SW 1271 (cell line): ENCODE measurements around the gene NKPD1.

ENCODE experiments used
- DNase-seq, 2 experiments: peaks; one replicate each; lab custom pipeline; 2025; lab: John Stamatoyannopoulos, UW

NKPD1 gene

DNA sequence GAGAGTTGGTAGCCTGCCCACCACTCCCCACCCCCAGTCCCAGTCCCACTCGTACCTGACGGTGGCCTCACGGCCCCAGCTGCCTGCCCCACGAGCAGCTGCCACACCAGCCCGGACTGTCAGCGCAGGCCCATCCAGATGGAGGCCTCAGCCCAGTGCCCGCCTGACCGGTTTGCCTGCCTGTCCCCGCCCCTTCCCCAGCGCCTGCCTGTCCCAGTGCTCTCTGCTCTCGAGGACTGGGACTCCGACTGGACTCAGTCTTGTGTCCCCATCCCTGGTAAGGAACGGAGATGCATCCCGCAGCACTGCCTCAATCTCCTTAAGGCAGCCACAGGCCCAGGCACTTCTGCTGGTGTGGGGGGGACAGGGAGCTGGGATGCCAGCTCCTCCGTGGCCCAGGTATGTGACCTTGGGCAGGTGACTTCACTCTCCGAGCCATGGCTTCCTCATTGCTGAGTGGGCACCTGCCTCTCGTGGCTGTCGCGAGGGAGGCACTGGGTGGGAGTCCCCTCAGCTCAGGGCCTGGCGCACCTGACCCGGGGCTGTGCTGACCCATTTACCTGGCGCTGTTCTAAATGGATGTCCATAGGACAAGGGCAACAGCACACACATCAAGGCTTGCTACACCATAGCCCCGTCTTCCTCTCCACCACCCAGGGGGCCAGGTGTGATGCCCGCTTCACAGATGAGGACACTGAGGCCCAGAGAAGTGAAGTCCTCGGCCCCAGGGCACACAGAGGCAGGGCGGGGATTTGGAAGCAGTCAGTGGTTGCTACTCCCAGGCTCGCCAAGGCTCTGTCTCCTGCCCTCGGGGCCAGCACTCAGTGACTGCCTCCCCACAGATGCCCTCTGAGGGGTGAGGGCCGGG lies at the start of gene NKPD1:
Gene NKPD1 (minus strand): TSS at position 113 of the 868 bp plus-strand sequence. CDS start 832 bp downstream, outside the sequence.
- no peak for DNase-seq

GRCh38 chr19:45206328-45206727 lies 45.5 kb upstream of the NKPD1 start:
- DNase-seq: no peak

GRCh38 chr19:45205810-45206209 lies 45.0 kb upstream of the NKPD1 start:
- DNase-seq: no peak

DNA sequence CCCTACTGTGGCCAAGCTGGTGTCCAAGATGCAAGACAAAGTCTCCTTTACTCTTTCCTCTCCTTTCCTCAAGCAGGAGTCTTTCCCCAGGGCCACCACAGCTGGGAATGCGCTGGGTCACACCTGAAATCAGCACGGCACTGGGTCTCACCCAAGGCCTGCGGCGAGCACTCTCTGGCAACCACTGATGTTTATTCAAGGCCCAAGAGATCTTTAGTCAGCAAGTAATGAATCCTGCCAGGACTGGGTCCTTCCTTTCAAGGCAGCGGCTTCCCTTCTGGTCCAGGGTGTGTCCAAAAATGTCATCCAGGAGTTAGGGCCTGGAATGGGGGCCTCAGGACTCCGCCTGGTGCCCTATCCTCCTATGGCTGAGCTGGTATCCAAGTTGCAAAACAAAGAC lies 41.9 kb upstream of the NKPD1 start:
- no peak for DNase-seq

GRCh38 chr19:45200568-45200967 lies 39.8 kb upstream of the NKPD1 start:
- DNase-seq: no peak

DNA sequence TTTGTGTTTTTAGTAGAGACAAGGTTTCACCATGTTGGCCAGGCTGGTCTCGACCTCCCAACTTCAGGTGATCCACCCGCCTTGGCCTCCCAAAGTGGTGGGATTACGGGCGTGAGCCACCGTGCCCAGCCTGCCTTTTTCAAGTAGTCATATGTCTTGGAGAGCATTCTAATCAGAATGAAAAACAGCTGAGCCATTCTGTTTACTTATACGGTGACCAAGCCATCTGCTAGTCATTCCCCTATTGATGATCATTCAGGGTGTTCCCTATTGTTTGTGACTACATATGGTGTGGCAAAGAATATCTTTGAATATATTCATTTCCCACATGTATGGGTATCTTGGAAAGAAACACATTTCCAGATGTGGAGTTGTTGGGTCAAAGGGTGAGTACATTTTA lies 35.0 kb upstream of the NKPD1 start:
- no peak for DNase-seq

DNA sequence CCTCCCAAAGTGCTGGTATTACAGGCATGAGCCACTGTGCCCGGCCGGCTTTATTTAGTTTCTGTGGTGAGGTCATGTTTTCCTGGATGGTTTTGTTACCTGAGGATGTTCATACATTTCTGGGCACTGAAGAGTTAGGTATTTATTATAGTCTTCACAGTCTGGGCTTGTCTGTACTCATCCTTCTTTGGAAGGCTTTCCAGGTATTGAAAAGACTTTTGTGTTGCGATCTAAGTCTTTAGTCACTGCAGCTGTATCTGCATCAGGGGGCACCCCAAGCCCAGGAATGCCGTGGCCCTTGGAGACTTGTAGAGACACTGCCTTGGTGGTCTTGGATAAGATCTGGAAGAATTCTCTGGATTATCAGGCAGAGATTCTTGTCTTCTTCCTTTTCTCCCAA lies 30.6 kb upstream of the NKPD1 start:
- DNase-seq: no peak

DNA sequence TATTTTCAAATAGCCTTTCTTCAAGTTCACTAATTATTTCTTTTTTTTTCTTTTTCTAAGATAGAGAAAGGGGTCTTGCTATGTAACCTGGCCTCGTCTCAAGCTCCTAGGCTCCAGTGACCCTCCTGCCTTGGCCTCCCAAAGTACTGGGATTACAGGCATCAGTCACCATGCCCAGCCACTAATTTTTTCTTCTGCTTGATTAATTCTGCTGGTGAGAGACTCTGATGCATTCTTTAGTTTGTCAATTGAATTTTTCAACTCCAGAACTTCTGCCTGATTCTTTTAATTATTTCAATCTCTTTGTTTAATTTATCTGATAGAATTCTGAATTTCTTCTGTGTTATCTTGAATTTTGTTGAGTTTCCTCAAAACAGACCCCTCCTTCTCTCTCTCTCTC lies 29.2 kb upstream of the NKPD1 start:
- no peak for DNase-seq

DNA sequence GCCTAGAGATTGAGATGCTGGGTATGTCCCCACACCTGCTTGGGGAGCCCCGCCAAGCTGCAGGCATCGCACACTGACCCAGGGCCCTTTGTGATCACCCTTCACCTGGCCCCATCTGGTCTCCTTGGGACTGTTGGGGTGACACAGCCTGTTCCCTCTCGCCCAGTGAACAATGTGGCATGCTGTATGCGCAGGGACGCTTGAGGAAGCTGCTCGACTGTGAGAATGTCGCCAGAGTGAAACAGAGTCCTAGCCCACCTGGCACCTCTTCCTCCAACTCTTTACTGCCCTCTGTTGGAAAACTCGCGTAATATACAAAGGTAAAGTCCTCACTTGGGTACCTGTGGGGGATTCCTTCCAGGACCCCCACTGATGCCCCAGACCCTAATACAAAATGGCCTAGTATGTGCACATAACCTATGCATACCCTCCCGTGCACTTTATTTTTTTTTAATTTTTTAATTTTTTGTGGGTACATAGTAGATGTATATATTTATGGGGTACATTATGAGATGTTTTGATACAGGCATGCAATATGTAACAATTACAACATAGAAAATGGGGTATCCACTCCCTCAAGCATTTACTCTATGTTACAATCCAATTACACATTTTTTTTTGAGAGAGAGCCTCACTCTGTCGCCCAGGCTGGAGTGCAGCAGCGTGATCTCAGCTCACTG lies 26.8 kb upstream of the NKPD1 start:
- peak in 1 of 2 experiments; percentile 5 for DNase-seq

GRCh38 chr19:45186509-45187334 lies 25.9 kb upstream of the NKPD1 start:
- no peak for DNase-seq

- DNase-seq: no peak
These were observed 23.3 kb upstream of the NKPD1 start for GRCh38 chr19:45184115-45184514.

GRCh38 chr19:45182758-45183157 lies 22.0 kb upstream of the NKPD1 start:
- DNase-seq: no peak

DNA sequence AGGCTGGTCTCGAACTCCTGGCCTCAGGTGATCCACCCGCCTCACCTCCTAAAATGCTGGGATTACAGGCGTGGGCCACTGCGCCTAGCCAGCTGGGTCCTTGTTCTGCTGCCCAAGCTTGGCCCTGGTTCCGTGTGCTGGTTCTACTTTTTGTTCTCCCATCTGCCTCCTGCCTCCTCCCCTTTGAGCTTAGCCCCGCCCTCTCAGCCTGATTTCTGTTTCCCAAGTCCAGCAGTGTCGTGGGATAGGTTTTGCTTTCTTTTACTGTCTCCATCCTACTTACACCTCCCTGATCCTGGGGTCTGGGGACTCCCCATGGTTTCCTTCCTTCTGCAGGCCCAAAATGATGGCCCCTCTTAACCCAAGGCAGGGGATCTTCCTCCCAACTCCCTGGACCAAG lies 20.2 kb upstream of the NKPD1 start:
- no peak for DNase-seq

DNA sequence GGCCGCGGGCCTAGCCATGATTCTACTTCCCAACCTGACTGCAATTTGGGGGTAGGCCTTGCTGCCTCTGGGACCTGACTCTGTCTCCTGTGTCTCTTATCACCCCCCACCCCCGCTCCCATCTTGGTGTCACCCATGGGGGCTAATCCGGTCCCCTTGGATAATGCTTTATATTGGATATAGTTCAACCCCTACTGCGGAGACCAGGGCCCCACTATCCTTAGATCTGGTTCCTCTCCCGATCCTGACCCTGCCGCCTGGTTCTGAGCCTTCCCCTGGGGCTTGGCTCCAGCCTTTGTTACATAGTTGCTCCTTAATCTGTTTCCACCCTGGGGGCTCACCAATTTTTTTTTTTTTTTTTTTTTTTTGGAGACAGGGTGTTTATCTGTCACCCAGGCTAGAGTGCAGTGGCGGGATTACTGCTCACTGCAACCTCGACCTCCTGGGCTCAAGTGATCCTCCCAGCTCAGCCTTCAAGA lies 19.1 kb upstream of the NKPD1 start:
- DNase-seq: no peak

DNA sequence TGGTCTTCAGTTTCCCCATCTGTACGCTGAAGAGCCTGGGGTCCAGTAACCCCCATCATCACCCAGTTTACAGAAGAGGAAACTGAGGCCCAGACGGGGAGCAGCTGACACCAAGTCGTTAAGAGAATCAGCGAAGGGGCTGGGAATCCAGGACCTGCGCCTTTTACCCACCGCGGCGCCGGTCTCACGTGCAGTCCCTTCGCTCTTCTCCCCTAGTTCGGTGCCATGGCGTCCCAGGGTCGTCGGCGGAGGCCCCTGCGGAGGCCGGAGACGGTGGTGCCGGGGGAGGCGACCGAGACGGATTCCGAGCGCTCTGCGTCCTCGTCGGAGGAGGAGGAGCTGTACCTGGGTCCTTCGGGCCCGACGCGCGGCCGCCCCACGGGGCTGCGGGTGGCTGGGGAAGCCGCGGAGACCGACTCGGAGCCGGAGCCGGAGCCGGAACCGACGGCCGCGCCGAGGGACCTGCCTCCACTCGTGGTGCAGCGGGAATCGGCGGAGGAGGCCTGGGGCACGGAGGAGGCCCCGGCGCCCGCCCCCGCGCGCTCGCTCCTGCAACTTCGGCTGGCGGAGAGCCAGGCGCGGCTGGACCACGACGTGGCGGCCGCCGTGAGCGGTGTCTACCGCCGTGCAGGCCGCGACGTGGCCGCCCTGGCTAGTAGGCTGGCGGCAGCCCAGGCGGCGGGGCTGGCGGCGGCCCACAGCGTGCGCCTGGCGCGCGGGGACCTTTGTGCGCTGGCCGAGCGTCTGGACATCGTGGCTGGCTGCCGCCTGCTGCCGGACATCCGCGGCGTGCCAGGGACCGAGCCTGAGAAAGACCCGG lies 18.5 kb upstream of the NKPD1 start:
- no peak for DNase-seq

DNA sequence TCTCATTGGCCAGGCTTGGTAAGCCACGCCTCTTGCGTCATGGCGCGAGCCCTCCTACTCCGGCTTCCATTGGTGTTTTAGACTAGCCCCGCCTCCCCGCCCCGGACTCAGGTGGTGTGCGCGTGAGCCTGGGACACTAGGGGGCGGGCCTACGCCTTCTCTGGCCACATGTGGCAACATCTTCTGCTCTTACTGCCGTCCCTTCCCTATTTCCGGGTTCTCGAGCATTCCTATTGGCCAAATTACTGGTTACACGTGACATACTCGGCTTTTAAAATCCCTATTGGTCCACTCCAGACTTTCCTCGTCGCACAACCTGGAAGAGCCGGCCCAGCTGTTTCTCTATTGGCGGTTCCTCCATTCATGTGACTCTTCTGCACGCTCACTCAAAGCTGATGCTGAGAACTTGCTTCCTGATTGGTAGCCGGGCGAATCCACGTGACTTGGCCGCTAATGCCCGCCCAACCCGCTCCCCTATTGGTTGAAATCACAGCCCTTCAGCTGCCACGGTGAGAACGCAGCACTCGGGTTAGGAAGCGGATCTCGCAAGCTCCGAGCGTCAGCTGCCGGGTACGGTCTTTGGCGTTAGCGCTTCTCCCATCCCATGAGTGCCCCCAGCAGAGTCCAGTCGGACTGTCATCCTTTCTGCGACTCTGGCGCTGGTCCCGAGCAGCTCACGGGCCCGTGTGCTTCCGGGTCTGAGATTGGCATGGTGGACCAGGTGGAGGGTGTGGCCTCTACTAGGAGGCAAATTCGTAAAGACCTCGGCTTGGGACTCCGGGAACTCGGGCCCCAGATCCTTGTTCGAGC lies 17.7 kb upstream of the NKPD1 start, which contains the start of gene BLOC1S3:
Gene BLOC1S3 (plus strand): TSS at position 523 of the 810 bp plus-strand sequence. CDS start 513 bp downstream, outside the sequence.
- DNase-seq: peak; percentile 95 to 100

DNA sequence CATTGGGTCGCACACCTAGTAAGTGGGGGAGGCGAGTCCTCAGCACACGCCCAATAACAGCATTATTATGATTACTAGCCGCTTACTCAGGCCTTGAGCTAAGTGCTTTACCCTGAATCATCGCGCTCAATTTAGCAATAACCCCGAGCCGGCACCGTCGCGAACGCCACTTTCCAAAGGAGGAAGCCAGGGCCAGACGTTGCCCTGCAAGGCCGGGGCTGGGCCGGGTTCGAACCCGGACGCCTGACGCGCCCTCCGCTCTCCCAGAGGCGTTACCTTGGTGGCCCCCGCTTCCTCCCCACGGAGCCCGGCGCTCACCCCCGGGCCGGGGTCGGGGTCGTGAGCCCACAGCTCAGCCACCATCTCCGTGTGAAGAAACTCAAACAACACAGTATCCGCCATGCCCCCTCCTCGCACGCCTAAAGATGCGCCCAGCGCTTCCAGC lies 17.1 kb upstream of the NKPD1 start, which contains the start of gene TRAPPC6A:
Gene TRAPPC6A (minus strand): TSS at position 421 of the 445 bp plus-strand sequence. CDS start 19 bp downstream, at position 402.
- peak in 1 of 2 experiments; percentile 43 for DNase-seq

DNA sequence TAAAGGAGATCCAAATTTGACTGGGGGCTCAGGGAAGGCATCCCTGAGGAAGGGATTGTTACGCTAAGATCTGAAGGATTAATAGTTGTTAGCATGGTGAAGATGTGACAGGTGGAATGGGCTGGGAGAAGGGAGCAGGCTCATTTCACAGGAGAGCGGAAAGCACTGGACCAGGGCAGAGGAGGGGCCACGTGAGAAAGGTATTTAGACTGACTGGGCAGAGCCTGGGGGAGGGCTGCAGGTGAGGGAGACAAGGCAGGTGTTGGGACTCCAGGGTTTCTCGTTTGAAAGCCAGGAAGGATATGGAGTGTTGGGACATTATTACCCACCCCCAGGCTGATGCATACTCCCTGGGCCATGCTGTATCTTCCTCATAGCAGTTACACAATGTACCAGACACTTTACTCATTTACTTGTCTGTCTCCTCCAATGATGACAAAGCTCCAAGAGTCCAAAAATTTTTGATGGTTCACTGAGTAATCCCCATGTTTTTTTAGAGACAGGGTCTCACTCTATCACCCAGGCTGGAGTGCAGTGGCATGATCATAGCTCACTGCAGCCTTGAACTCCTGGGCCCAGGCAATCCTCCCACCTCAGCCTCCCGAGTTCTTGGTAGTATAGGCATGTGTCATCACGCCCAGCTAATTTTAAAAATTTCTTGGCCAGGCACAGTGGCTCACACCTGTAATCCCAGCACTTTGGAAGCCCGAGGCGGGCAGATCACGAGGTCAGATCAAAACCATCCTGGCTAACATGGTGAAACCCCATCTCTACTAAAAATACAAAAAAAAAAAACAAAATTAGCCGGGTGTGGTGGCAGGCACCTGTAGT lies 14.9 kb upstream of the NKPD1 start:
- no peak for DNase-seq

DNA sequence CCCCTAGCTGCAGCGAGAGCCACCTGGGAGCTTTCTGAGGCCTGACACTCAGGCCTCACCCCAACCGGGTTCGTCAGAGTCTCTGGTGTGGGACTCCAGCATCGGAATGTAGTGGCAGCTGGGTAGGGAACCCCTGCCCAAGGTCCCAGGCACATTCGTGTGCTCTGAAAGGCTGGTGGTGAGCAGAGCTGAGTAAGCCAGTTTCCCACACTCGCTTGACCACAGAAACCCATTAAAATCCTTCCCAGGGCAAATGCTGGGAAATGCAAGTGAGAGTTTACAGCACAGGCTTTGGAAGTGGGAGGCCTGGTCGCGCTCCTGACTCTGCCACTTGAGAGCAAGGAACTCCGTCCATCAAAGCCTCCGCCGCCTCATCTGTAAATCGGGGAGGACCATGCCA lies 13.0 kb upstream of the NKPD1 start:
- no peak for DNase-seq
